ENCODE results near the gene LPCAT1. TPM values are rescaled to one million over a fixed set of nuclear protein-coding genes. Genes with fewer than 3 reads are reported as not detected.
A peak's percentile ranks its signal among the peaks of the same experiment; 100 is the strongest.
"Not testable (repeated sequence)": the region's sequence is repeated elsewhere in the genome, so short reads cannot be mapped to it uniquely, and the experiment has no call there.

LPCAT1 gene
- polyA plus RNA-seq, 1 donor, result 30.6 TPM

- no peak for DNase-seq
These were observed 58.6 kb downstream of the LPCAT1 start for GRCh38 chr5:1465117-1465516.

- DNase-seq, result no peak
These were observed 59.2 kb downstream of the LPCAT1 start for GRCh38 chr5:1464511-1464910.

GRCh38 chr5:1464096-1464446, 59.7 kb downstream of the LPCAT1 start:
- no peak for DNase-seq

- no peak for DNase-seq
These were observed 60.2 kb downstream of the LPCAT1 start for GRCh38 chr5:1463326-1464095.

- DNase-seq, result no peak
These were observed 61.4 kb downstream of the LPCAT1 start for GRCh38 chr5:1462358-1462757.

- no peak for DNase-seq
These were observed 62.4 kb downstream of the LPCAT1 start for GRCh38 chr5:1461396-1461795.

GRCh38 chr5:1460054-1460682, 63.6 kb downstream of the LPCAT1 start:
- DNase-seq, result no peak

- DNase-seq, result not testable (repeated sequence)
These were observed 64.3 kb downstream of the LPCAT1 start for GRCh38 chr5:1459435-1459834.

- not testable (repeated sequence) for DNase-seq
These were observed 67.5 kb downstream of the LPCAT1 start for GRCh38 chr5:1456110-1456881.

- no peak for DNase-seq
These were observed 70.1 kb downstream of the LPCAT1 start for GRCh38 chr5:1453613-1454012.

GRCh38 chr5:1449081-1449630, 74.6 kb downstream of the LPCAT1 start:
- DNase-seq, result no peak

GRCh38 chr5:1448511-1449011, 75.2 kb downstream of the LPCAT1 start:
- DNase-seq, result no peak

GRCh38 chr5:1447671-1448361, 75.9 kb downstream of the LPCAT1 start:
- DNase-seq, result no peak

- DNase-seq, result no peak
These were observed 77.0 kb downstream of the LPCAT1 start for GRCh38 chr5:1446602-1447343.

GRCh38 chr5:1445689-1446601, 77.8 kb downstream of the LPCAT1 start:
- no peak for DNase-seq

- peak; percentile 35 for DNase-seq
These were observed 78.5 kb downstream of the LPCAT1 start, which contains the start of gene SLC6A3 for GRCh38 chr5:1445313-1445688. Gene SLC6A3 (minus strand): TSS chr5:1445440. CDS start chr5:1443197, 2,243 bp downstream.

GRCh38 chr5:1444361-1445189, 79.2 kb downstream of the LPCAT1 start:
- no peak for DNase-seq

- no peak for DNase-seq
These were observed 79.8 kb downstream of the LPCAT1 start for GRCh38 chr5:1443991-1444360.

GRCh38 chr5:1443171-1443570, 80.6 kb downstream of the LPCAT1 start:
- DNase-seq, result no peak
